ENCODE measurements around the gene TOPAZ1. TPM values are rescaled to one million over a fixed set of nuclear protein-coding genes. Genes with fewer than 3 reads are reported as not detected.
A peak's percentile ranks its signal among the peaks of the same experiment; 100 is the strongest.
"Not testable (repeated sequence)": the region's sequence is repeated elsewhere in the genome, so short reads cannot be mapped to it uniquely, and the experiment has no call there.

TOPAZ1 gene
- polyA plus RNA-seq, 1 donor: 0.01 TPM

DNA sequence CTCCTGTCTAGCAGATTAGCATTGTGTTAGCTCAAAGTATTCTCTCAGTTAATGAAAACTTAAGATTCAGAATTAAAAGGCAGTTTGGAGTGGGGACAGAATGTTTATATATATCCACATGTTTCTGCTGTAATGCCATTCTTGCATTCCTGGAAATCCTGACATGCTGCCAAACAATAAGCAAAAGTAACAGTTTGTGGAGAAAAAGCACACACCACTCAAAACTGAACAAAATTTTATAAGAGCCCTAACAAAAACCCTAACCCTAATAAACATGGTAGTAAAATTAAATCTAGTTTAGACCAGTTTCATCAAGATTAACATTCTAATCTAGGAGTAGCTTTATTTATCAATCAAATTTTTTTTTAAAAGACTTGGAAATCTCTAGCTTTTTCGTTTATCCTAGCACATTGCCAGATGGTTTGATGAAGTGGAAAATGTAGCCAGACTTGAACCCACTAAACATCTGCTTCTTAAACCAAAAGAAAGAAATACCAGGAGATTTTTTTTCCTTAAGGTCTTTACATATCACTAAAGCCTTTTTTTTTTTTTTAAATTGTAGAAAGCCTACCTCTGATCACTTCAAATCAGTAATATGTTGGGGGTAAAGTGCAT, 100.6 kb downstream of the TOPAZ1 start:
- H3K9me3 ChIP-seq (ENCODE audit: control insufficient read depth, low read depth, low read length): no peaks in the 10 kb centered on the region
- no peaks in the 10 kb centered on the region for H3K27me3 ChIP-seq (ENCODE audit: control insufficient read depth, insufficient read depth, low read length)
- 78% methylated on average over 1 of the region's 1 CpG for WGBS (ENCODE audit: insufficient coverage, low lambda C conversion rate)
- no peak for DNase-seq
- no peaks in the 10 kb centered on the region for H3K36me3 ChIP-seq (ENCODE audit: control insufficient read depth, insufficient read depth, low read length)
- H3K4me3 ChIP-seq (ENCODE audit: low read length): no peak overlapping the region
- peaks cover 6% of the 10 kb centered on the region for H3K4me1 ChIP-seq (ENCODE audit: control insufficient read depth, insufficient read depth, low read length)
- H3K27ac ChIP-seq (ENCODE audit: low read length): no peak overlapping the region

- Histone ChIP-seq H3K27me3 (ENCODE audit: control insufficient read depth, insufficient read depth, low read length) (no peaks in the 10 kb centered on the region), H3K27ac (ENCODE audit: low read length) (no peak overlapping the region), H3K36me3 (ENCODE audit: control insufficient read depth, insufficient read depth, low read length) (no peaks in the 10 kb centered on the region), H3K9me3 (ENCODE audit: control insufficient read depth, low read depth, low read length) (no peaks in the 10 kb centered on the region), H3K4me1 (ENCODE audit: control insufficient read depth, insufficient read depth, low read length) (peaks cover 3% of the 10 kb centered on the region), H3K4me3 (ENCODE audit: low read length) (no peak overlapping the region)
- no peak for DNase-seq
These were observed 101.7 kb downstream of the TOPAZ1 start for GRCh38 chr3:44343421-44343820.

DNA sequence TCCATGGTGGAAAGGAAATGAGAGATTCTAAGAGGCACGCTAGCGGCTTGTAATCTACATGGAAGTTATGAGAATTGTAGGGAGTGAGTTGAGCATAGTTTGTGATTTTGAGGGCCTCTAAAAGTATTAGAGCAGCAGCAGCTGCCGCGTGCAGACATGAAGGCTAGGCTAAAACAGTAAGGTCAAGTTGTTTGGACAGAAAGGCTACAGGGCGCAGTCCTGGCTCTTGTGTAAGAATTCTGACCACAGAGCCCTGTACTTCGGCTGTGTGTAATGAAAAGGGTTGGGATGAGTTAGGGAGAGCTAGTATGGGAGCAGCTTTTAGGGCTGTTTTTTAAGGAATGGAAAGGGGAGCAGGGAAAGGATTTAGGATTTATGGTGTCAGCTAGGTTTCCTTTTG, 104.9 kb downstream of the TOPAZ1 start:
- 88% methylated on average over 5 of the region's 6 CpGs for WGBS (ENCODE audit: insufficient coverage, low lambda C conversion rate)
- not testable (repeated sequence) for H3K9me3 ChIP-seq (ENCODE audit: control insufficient read depth, low read depth, low read length); H3K4me1 ChIP-seq (ENCODE audit: control insufficient read depth, insufficient read depth, low read length); H3K36me3 ChIP-seq (ENCODE audit: control insufficient read depth, insufficient read depth, low read length); H3K27me3 ChIP-seq (ENCODE audit: control insufficient read depth, insufficient read depth, low read length); H3K27ac ChIP-seq (ENCODE audit: low read length); H3K4me3 ChIP-seq (ENCODE audit: low read length); DNase-seq

DNA sequence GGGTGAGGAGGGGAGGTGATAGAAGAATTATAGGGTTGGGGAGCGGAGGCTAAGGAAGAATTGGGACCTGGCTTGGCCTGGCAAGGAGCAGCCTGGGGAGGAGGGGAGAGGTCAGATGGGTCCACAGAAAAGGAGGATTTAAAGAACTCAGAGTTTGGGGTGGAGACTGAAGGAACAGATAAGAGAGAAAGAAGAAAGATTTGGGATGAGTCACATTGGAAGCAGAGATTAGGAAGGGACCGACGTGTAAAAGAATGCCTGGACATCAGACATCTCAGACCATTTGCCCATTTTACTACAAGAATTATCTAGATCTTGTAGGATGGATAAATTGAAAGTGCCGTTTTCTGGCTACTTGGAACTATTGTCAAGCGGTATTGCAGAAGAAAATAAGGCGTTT, 107.3 kb downstream of the TOPAZ1 start:
- DNase-seq: no peak
- Histone ChIP-seq H3K36me3 (ENCODE audit: control insufficient read depth, insufficient read depth, low read length) (no peaks in the 10 kb centered on the region), H3K27me3 (ENCODE audit: control insufficient read depth, insufficient read depth, low read length) (no peaks in the 10 kb centered on the region), H3K27ac (ENCODE audit: low read length) (no peak overlapping the region), H3K4me1 (ENCODE audit: control insufficient read depth, insufficient read depth, low read length) (no peaks in the 10 kb centered on the region), H3K4me3 (ENCODE audit: low read length) (no peak overlapping the region), H3K9me3 (ENCODE audit: control insufficient read depth, low read depth, low read length) (no peaks in the 10 kb centered on the region)
- WGBS (ENCODE audit: insufficient coverage, low lambda C conversion rate): no CpG with 5 or more reads among the region's 6 CpGs

DNA sequence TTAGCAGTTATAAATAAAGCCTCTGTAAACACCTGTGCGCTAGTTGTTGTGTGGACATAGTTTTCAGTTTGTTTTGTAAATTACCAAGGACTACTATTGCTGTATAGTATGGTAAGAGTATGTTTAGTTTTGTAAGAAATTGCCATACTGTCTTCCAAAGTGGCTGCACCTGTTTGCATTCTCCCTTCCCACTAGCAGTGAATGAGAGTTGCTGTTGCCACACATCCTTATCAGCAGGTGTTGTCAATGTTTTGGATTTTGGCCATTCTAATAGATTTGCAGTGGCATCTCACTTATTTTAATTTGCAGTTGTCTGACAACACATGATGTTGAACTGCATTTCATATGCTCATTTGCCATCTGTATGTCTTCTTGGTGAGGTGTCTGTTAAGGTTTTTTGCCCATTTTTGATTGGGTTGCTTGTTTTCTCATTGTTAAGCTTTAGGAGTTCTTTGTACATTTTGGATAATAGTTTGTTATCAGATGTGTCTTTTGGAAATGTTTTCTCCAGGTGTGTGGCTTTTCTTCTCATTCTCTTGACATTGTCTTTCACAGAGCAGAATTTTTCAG, 111.8 kb downstream of the TOPAZ1 start:
- Histone ChIP-seq H3K36me3 (ENCODE audit: control insufficient read depth, insufficient read depth, low read length) (peaks cover under 1% of the 10 kb centered on the region), H3K4me1 (ENCODE audit: control insufficient read depth, insufficient read depth, low read length) (no peaks in the 10 kb centered on the region), H3K9me3 (ENCODE audit: control insufficient read depth, low read depth, low read length) (no peaks in the 10 kb centered on the region), H3K27me3 (ENCODE audit: control insufficient read depth, insufficient read depth, low read length) (no peaks in the 10 kb centered on the region), H3K27ac (ENCODE audit: low read length) (no peak overlapping the region), H3K4me3 (ENCODE audit: low read length) (no peak overlapping the region)
- no CpG with 5 or more reads among the region's 1 CpG for WGBS (ENCODE audit: insufficient coverage, low lambda C conversion rate)
- no peak for DNase-seq

- peaks cover 7% of the 10 kb centered on the region for H3K36me3 ChIP-seq (ENCODE audit: control insufficient read depth, insufficient read depth, low read length)
- H3K27me3 ChIP-seq (ENCODE audit: control insufficient read depth, insufficient read depth, low read length): no peaks in the 10 kb centered on the region
- 100% methylated on average over 1 of the region's 2 CpGs for WGBS (ENCODE audit: insufficient coverage, low lambda C conversion rate)
- no peaks in the 10 kb centered on the region for H3K9me3 ChIP-seq (ENCODE audit: control insufficient read depth, low read depth, low read length)
- no peak for DNase-seq
- peaks cover 5% of the 10 kb centered on the region for H3K4me1 ChIP-seq (ENCODE audit: control insufficient read depth, insufficient read depth, low read length)
- no peak overlapping the region for H3K4me3 ChIP-seq (ENCODE audit: low read length)
- no peak overlapping the region for H3K27ac ChIP-seq (ENCODE audit: low read length)
These were observed 113.8 kb downstream of the TOPAZ1 start for GRCh38 chr3:44355362-44356033.

DNA sequence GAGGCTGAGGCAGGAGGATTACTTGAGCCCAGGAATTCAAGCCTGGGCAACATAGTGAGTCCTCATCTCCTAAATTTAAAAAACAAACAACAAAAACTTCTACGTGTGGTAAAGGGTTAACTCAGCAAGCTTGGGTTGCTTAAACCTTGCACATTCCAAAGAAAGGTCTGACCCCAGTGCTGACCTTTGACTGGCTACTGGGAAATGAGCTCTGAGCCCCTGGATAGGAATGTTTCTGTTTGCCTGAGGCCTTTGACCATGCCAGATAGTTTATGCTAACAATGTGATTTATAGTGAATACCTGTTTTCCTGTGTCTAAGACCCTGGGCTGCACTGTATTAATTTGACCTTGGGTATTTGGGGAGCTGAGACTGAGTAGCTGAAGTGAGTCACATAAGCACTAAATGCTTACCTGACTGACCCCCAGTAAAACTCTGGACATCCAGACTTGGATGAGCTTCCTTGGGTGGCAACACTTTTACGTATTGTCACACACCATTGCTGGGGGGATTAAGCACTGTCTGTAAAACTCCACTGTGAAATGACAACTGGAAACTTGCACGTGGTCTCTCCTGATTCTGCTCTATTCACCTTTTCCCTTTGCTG, 117.6 kb downstream of the TOPAZ1 start:
- Histone ChIP-seq H3K27me3 (ENCODE audit: control insufficient read depth, insufficient read depth, low read length) (no peaks in the 10 kb centered on the region), H3K9me3 (ENCODE audit: control insufficient read depth, low read depth, low read length) (no peaks in the 10 kb centered on the region), H3K36me3 (ENCODE audit: control insufficient read depth, insufficient read depth, low read length) (peaks cover 7% of the 10 kb centered on the region), H3K4me3 (ENCODE audit: low read length) (no peak overlapping the region), H3K27ac (ENCODE audit: low read length) (peak overlapping the region; percentile 60), H3K4me1 (ENCODE audit: control insufficient read depth, insufficient read depth, low read length) (peaks cover 5% of the 10 kb centered on the region)
- peak in 1 of 2 donors; percentile 19 for DNase-seq
- WGBS (ENCODE audit: insufficient coverage, low lambda C conversion rate): no CpG with 5 or more reads among the region's 3 CpGs

- peak in 1 of 2 donors; percentile 51 for DNase-seq
- no peaks in the 10 kb centered on the region for H3K9me3 ChIP-seq (ENCODE audit: control insufficient read depth, low read depth, low read length)
- H3K27me3 ChIP-seq (ENCODE audit: control insufficient read depth, insufficient read depth, low read length): no peaks in the 10 kb centered on the region
- peaks cover 5% of the 10 kb centered on the region for H3K4me1 ChIP-seq (ENCODE audit: control insufficient read depth, insufficient read depth, low read length)
- 50% methylated on average over 1 of the region's 2 CpGs for whole genome bisulfite sequencing (ENCODE audit: insufficient coverage, low lambda C conversion rate)
- H3K4me3 ChIP-seq (ENCODE audit: low read length): no peak overlapping the region
- H3K27ac ChIP-seq (ENCODE audit: low read length): peak overlapping the region; percentile 62
- H3K36me3 ChIP-seq (ENCODE audit: control insufficient read depth, insufficient read depth, low read length): peaks cover 10% of the 10 kb centered on the region
These were observed 121.9 kb downstream of the TOPAZ1 start for GRCh38 chr3:44363591-44363990.

GRCh38 chr3:44365952-44366351, 124.3 kb downstream of the TOPAZ1 start:
- H3K9me3 ChIP-seq (ENCODE audit: control insufficient read depth, low read depth, low read length): no peaks in the 10 kb centered on the region
- H3K36me3 ChIP-seq (ENCODE audit: control insufficient read depth, insufficient read depth, low read length): peaks cover 9% of the 10 kb centered on the region
- DNase-seq: no peak
- no peak overlapping the region for H3K4me3 ChIP-seq (ENCODE audit: low read length)
- no peak overlapping the region for H3K27ac ChIP-seq (ENCODE audit: low read length)
- no CpG with 5 or more reads among the region's 1 CpG for WGBS (ENCODE audit: insufficient coverage, low lambda C conversion rate)
- no peaks in the 10 kb centered on the region for H3K4me1 ChIP-seq (ENCODE audit: control insufficient read depth, insufficient read depth, low read length)
- no peaks in the 10 kb centered on the region for H3K27me3 ChIP-seq (ENCODE audit: control insufficient read depth, insufficient read depth, low read length)

DNA sequence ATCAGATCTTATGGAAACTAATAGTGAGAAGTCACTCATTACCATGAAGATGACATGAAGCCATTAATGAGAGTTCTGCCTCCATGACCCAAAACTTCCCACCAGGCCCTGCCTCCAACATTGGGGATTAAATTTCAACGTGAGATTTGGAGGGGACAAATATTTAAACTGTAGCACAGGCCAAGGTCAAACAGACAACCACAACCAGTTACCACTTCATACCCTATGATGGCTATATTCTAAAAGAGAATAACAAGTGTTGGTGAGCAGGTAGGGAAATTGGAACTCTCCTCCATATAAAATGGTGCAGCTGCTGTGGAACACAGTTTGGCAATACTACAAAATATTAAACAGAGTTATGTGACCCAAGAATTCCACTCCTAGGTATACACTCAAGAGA, 133.8 kb downstream of the TOPAZ1 start:
- H3K36me3 ChIP-seq (ENCODE audit: control insufficient read depth, insufficient read depth, low read length): peaks cover 16% of the 10 kb centered on the region
- no peaks in the 10 kb centered on the region for H3K4me1 ChIP-seq (ENCODE audit: control insufficient read depth, insufficient read depth, low read length)
- no CpG with 5 or more reads among the region's 1 CpG for WGBS (ENCODE audit: insufficient coverage, low lambda C conversion rate)
- no peak for DNase-seq
- no peak overlapping the region for H3K4me3 ChIP-seq (ENCODE audit: low read length)
- H3K27ac ChIP-seq (ENCODE audit: low read length): no peak overlapping the region
- H3K9me3 ChIP-seq (ENCODE audit: control insufficient read depth, low read depth, low read length): peaks cover 3% of the 10 kb centered on the region
- H3K27me3 ChIP-seq (ENCODE audit: control insufficient read depth, insufficient read depth, low read length): no peaks in the 10 kb centered on the region
